ENCODE results near the gene PRELP. TPM values are rescaled to one million over a fixed set of nuclear protein-coding genes. Genes with fewer than 3 reads are reported as not detected.

The PRELP gene
- total RNA-seq: 1.3 TPM in 2 replicates

DNA sequence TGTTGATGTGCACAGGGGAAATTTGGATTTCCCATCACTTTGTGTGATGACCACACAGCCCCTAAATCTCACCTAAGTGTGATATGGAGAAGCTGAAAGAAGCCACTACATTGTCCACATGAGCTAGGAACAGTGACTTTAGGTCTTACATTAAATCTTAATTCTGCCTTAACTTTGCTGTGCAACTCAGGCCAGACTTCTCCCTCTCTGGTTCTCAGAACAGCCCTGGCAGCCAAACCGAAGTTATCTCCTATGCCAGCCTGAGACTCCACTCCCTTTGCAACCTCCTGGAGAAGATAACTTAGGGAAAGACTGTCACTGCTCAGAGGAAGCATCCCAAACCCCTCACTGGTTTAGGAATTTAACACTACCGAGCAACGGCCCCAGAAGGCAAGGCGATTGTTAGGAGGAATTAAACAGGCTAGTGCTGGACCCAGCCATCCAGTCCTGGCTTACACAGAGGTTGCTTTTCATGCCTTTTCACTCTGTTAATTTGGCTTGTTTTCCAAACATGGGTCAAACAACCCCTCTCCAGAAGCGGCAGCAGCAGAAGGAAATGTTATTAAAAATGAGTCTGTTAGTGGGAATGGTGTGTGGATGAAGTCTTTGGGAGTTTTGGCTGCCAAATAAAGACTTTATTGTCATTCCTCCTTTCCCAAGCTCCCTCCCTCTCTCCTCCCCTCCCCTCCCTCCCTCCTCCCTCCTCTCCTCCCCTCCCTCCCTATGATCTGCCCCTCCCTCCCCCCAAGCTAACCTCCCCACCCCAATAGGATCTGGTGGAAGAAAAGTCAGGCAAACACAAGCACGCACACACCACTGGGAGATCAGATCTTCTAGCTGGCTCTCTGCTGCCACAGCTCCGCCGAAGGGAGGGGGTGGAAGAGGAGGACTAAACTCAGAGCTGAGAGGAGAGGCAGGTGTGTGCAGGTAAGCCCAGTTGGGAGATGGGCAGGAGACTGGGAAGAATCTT is at the start of gene PRELP:
Gene PRELP, plus strand, starts transcription at position 795 of the 970 bp plus-strand sequence. CDS start 7,379 bp downstream, outside the sequence.

GRCh38 chr1:203493901-203494300 is 18.3 kb downstream of the PRELP start, which contains the start of gene OPTC:
Gene OPTC, plus strand, starts transcription at chr1:203494153. Its CDS starts 1,853 bp downstream, at chr1:203496006.

Other genes starting within 250 kb of the PRELP start
- not detected in 2 replicates for gene CHIT1, start 246.1 kb upstream of the PRELP start, total RNA-seq
- 24.0 and 25.3 TPM in 2 replicates for gene BTG2, start 170.3 kb upstream of the PRELP start, total RNA-seq
- 27.9 and 29.1 TPM in 2 replicates for gene FMOD, start 124.7 kb upstream of the PRELP start, total RNA-seq
- not detected in 2 replicates for gene OPTC, start 18.3 kb downstream of the PRELP start, total RNA-seq
- 112 and 118 TPM in 2 replicates for gene ATP2B4, start 151.0 kb downstream of the PRELP start, total RNA-seq